Brain microvascular endothelial cell (primary cell): Measurements from ENCODE around the gene C9orf78.
"Not testable (repeated sequence)": the region's sequence is repeated elsewhere in the genome, so short reads cannot be mapped to it uniquely, and the experiment has no call there.

Experiments used
- DNase-seq: peaks from one replicate; pipeline ENCODE4 v3.0.0-alpha.2; 2020
- H3K27ac ChIP-seq: fragments of 250-450 bp; sonication (Bioruptor Pico); 2 replicates; pipeline ENCODE4 v1.5.1; 2020; ENCODE audit warnings: mild to moderate bottlenecking, moderate library complexity
- H3K27me3 ChIP-seq: fragments of 250-450 bp; sonication (Bioruptor Pico); replicated peaks from 2 replicates; pipeline ENCODE4 v1.5.1; 2020; ENCODE audit warnings: mild to moderate bottlenecking
- H3K36me3 ChIP-seq: fragments of 250-450 bp; sonication (Bioruptor Pico); replicated peaks from 2 replicates; pipeline ENCODE4 v1.5.1; 2020; ENCODE audit warnings: mild to moderate bottlenecking
- H3K4me3 ChIP-seq: 2 replicates; pipeline ENCODE4 v1.5.1; 2011; ENCODE audit warnings: low read depth, mild to moderate bottlenecking, control low read depth, low read length, moderate library complexity
- in situ Hi-C: cut with HindIII; loops from 2 replicates; pipeline ENCODE4 v1.10.0; 2017; ENCODE audit warnings: low sequenced_read_pairs, low pct_ligation_motif_present
- TF ChIP-seq, protein P1 (sequence below): IDR thresholded peaks from 2 replicates; pipeline ENCODE4 v1.5.1; 2011; ENCODE audit warnings: low read depth, mild to moderate bottlenecking, moderate library complexity, low read length, control low read depth, inconsistent platforms; ENCODE audit errors: missing control alignments

C9orf78 gene

DNA sequence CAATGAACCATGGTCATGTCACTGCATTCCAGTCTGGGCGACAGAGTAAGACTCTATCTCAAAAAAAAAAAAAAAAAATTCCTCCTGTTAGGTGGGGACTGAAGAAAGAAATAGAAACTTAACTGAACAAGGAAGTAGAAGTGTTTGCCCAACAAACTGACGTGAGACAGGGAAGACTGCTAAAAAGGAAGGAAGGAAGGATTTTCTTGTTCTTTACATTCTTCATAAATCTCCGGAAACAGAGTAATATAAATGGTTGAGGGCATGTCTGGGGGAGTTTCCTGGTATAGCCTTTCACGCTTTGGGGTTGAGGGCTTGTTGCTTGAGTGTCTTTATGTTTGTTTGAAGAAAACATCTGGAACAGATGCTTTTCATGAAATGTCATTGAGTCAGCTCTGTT lies 29.0 kb downstream of the C9orf78 start:
- no peak overlapping the region for H3K27ac ChIP-seq
- no peak for DNase-seq
- TF ChIP-seq, protein P1, sequence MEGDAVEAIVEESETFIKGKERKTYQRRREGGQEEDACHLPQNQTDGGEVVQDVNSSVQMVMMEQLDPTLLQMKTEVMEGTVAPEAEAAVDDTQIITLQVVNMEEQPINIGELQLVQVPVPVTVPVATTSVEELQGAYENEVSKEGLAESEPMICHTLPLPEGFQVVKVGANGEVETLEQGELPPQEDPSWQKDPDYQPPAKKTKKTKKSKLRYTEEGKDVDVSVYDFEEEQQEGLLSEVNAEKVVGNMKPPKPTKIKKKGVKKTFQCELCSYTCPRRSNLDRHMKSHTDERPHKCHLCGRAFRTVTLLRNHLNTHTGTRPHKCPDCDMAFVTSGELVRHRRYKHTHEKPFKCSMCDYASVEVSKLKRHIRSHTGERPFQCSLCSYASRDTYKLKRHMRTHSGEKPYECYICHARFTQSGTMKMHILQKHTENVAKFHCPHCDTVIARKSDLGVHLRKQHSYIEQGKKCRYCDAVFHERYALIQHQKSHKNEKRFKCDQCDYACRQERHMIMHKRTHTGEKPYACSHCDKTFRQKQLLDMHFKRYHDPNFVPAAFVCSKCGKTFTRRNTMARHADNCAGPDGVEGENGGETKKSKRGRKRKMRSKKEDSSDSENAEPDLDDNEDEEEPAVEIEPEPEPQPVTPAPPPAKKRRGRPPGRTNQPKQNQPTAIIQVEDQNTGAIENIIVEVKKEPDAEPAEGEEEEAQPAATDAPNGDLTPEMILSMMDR = no peak
- H3K36me3 ChIP-seq = peaks cover 33% of the 10 kb centered on the region
- in situ Hi-C loops = no loop called here
- H3K27me3 ChIP-seq = no peaks in the 10 kb centered on the region
- no peak overlapping the region for H3K4me3 ChIP-seq

DNA sequence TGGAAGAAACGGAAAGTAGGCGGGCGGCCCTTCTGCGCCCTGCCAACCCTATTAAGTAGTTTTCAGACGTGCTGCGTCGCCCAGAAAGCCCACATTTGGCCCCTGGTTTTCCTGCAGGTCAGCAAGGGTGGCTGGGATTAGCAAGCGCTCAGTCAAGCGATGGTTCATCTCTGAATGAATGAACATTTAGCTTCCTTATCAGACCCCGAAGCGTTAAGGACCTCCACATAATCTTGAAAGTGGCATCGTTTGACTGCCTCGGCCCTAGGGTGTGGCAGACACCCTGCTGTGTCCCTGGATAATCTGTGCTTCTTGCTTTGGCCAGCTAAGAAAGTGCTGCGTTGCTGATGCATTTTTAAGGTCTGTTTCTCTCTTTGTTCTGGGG lies 31.4 kb downstream of the C9orf78 start:
- H3K36me3 ChIP-seq = peaks cover 16% of the 10 kb centered on the region
- TF ChIP-seq, protein P1 = no peak
- H3K4me3 ChIP-seq = peak overlapping the region; percentile 73
- no peaks in the 10 kb centered on the region for H3K27me3 ChIP-seq
- H3K27ac ChIP-seq = peak overlapping the region; percentile 3
- in situ Hi-C loops = no loop called here
- no peak for DNase-seq

DNA sequence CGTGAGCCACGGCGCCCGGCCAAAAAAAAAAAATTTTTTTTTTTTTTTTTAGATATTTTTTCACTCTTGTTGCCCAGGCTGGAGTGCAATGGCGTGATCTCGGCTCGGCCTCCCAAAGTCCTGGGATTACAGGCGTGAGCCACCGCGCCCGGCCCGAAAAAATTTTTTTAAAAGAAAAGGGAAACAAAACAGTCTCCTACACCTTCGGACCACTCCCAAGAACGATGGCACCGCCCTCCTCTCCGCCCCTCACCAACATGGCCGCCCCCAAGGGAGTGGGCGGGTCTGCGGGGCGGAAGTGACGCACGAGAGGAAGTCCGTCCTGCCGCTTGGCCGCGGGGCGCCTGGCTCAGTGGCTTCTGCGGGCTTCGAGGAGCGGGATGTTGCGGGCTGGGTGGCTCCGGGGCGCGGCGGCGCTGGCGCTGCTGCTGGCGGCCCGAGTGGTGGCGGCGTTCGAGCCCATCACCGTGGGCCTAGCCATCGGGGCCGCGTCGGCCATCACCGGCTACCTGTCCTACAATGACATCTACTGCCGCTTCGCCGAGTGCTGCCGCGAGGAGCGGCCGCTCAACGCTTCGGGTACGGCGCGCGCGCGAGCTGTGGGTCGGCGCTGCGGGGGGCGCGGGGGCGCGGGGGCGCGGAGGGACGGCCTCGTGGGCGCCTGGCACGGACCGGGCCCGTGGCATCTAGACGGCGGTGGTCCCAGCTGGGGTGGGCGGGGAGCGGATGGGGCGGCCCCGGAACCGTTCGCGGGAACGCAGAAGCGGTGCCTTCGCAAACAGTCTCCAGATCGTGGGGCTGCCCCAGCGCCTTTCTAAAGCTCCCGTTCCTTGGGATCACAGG lies 32.0 kb downstream of the C9orf78 start, which contains the start of gene TOR1B:
TSS of gene TOR1B (plus strand) at position 352 of the 843 bp plus-strand sequence. CDS start at position 381, 29 bp downstream.
- peak within 1 kb of the TSS; percentile 73 for H3K4me3 ChIP-seq
- H3K36me3 ChIP-seq = peaks cover 14% of the 10 kb centered on the region
- DNase-seq = peak; percentile 87
- in situ Hi-C loops = no loop called here
- no peaks in the 10 kb centered on the region for H3K27me3 ChIP-seq
- TF ChIP-seq, protein P1 = no peak
- peak within 1 kb of the TSS; percentile 57 for H3K27ac ChIP-seq

DNA sequence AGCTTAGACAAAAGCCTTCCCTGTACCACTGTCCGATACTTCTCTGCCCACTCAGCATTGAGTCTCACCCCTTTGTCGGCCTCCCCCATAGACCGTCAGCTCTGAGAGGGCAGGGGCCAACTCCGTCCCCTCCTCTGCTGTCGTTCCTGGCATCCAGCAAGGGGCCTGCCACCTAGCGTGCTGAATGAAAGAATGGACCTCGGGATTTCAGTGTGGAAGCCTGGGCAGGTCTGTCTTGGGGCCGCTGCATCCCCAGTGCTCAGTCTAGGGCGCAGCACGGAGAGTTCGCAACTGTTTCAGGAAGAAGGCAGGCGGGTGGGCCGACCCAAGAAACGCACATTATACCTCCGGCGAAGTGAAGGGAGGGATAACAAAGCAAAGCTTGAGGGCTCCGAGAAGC lies 33.6 kb downstream of the C9orf78 start:
- no peak overlapping the region for H3K27ac ChIP-seq
- no peak for DNase-seq
- in situ Hi-C loops = no loop called here
- TF ChIP-seq, protein P1 = no peak
- peaks cover 8% of the 10 kb centered on the region for H3K36me3 ChIP-seq
- H3K27me3 ChIP-seq = no peaks in the 10 kb centered on the region
- H3K4me3 ChIP-seq = no peak overlapping the region

DNA sequence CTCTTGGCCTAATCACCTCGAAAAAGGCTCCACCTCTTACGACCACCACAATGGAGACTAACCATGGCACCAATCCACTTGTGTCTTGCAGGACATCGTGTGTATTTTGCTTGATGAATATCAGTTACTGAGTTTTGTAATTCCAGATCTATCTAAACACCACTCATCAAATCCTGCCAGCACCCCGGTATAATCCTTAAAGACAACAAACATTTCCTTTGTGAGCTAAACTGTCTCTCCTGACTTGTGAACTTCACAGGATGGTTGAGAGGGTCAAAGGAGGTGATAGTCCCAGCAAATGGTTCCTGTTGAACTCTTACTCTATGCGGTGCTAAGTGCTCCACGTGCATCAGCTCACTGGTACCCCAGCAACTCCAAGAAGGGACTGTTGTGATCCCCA lies 36.1 kb downstream of the C9orf78 start:
- in situ Hi-C loops = no loop called here
- Histone ChIP-seq H3K4me3 (no peak overlapping the region), H3K27ac (no peak overlapping the region), H3K27me3 (peaks cover 7% of the 10 kb centered on the region), H3K36me3 (no peaks in the 10 kb centered on the region)
- TF ChIP-seq, protein P1 = no peak
- no peak for DNase-seq

DNA sequence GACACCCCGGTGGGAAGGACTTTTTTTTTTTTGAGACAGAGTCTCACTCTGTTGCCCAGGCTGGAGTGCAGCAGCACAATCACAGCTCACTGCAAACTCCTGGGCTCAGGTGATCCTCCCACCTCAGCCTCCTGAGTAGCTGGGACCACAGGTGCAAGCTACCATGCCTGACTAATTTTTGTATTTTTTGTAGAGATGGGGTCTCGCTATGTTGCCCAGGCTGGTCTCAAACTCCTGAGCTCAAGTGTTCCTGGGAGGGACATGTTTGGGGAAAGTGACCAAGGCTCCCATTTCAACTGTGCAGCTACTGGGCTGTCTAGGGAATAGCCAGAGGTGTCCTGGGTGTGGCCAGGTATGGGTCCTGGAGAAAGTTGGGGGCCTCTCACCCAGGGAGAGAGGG lies 39.0 kb downstream of the C9orf78 start:
- in situ Hi-C loops, H3K4me3 ChIP-seq, DNase-seq: not testable (repeated sequence)

More for the DNA sequence above, 39.0 kb downstream of the C9orf78 start:
- H3K27me3 ChIP-seq, H3K27ac ChIP-seq, H3K36me3 ChIP-seq: not testable (repeated sequence)
